Fibroblast of lung (primary cell): ENCODE results near the gene IMMP2L. TPM values are rescaled to one million over a fixed set of nuclear protein-coding genes. Genes with fewer than 3 reads are reported as not detected.

Experiments
- DNase-seq, 2 donors: peaks; one replicate each; pipeline versions ENCODE4 v3.0.0 to v3.0.0-alpha.2; 2010; ENCODE audit warnings: low read depth in 2 of 2
- H2AFZ ChIP-seq: 2 replicates; pipeline ENCODE4 v1.5.1; 2012; ENCODE audit warnings: low read length, control low read depth, inconsistent platforms
- H3K27ac ChIP-seq: 2 replicates; pipeline ENCODE4 v1.5.1; 2011; ENCODE audit warnings: low read length, control low read depth; ENCODE audit not compliant: insufficient read depth
- H3K27me3 ChIP-seq: 2 replicates; pipeline ENCODE4 v1.5.1; 2011; ENCODE audit warnings: mild to moderate bottlenecking, low read length; ENCODE audit not compliant: control insufficient read depth, insufficient read depth
- H3K36me3 ChIP-seq: 2 replicates; pipeline ENCODE4 v1.5.1; 2011; ENCODE audit warnings: low read length; ENCODE audit not compliant: control insufficient read depth, insufficient read depth
- H3K4me1 ChIP-seq: 2 replicates; pipeline ENCODE4 v1.5.1; 2011; ENCODE audit warnings: low read length; ENCODE audit not compliant: control insufficient read depth, insufficient read depth; ENCODE audit errors: extremely low read depth
- H3K4me2 ChIP-seq: 2 replicates; pipeline ENCODE4 v1.5.1; 2011; ENCODE audit warnings: low read length, control low read depth; ENCODE audit not compliant: insufficient read depth; ENCODE audit errors: extremely low read depth
- H3K4me3 ChIP-seq, 4 experiments: fragments of 200-600 bp in 1 of 4; sonication (generic) in 1 of 4; replicated peaks in 1 of 4; 2 replicates each; pipeline ENCODE4 v1.5.1; 2011 to 2016; ENCODE audit warnings: low read length in 4 of 4, low read depth in 3 of 4, mild to moderate bottlenecking in 3 of 4, control low read depth in 2 of 4, inconsistent platforms in 1 of 4, mixed read lengths in 1 of 4; ENCODE audit not compliant: insufficient read depth in 1 of 4; ENCODE audit errors: control extremely low read depth in 1 of 4
- H3K79me2 ChIP-seq: 2 replicates; pipeline ENCODE4 v1.5.1; 2012; ENCODE audit warnings: mild to moderate bottlenecking, low read length, inconsistent platforms; ENCODE audit not compliant: control insufficient read depth, insufficient read depth
- H3K9ac ChIP-seq: 2 replicates; pipeline ENCODE4 v1.5.1; 2011; ENCODE audit warnings: mild to moderate bottlenecking, low read length, control low read depth; ENCODE audit not compliant: insufficient read depth
- H3K9me3 ChIP-seq: 2 replicates; pipeline ENCODE4 v1.5.1; 2012; ENCODE audit warnings: low read depth, low read length; ENCODE audit not compliant: control insufficient read depth, insufficient read depth
- H4K20me1 ChIP-seq: 2 replicates; pipeline ENCODE4 v1.5.1; 2011; ENCODE audit warnings: low read length; ENCODE audit not compliant: control insufficient read depth, insufficient read depth; ENCODE audit errors: extremely low read depth
- EZH2 ChIP-seq: IDR thresholded peaks from 2 replicates; pipeline ENCODE4 v1.5.1; 2012; ENCODE audit warnings: low read length, control low read depth, mild to moderate bottlenecking; ENCODE audit errors: missing control alignments
- polyA plus RNA-seq, 2 donors: library from polyadenylated mRNA; depleted of rRNA in 1 of 2; stranded (reverse) in 1 of 2; unstranded in 1 of 2; fragments of >200 nt; gene quantifications; 2 replicates each; pipeline ENCODE4 v1.2.1, GENCODE V29; 2011 to 2012; ENCODE audit warnings: missing spikeins in 1 of 2
- total RNA-seq: library from RNA; depleted of rRNA; stranded (reverse); fragments of >200 nt; gene quantifications from 2 replicates; pipeline ENCODE4 v1.2.1, GENCODE V29; 2014
- TF ChIP-seq, protein P1 (sequence below), 2 donors: IDR thresholded peaks in 1 of 2; conservative IDR thresholded peaks in 1 of 2; 1 replicate in 1 of 2; 2 replicates in 1 of 2; pipeline ENCODE4 v1.5.1; 2011 to 2012; ENCODE audit warnings: low read length in 2 of 2, control low read depth in 1 of 2, inconsistent platforms in 1 of 2, low read depth in 1 of 2, mild to moderate bottlenecking in 1 of 2

IMMP2L gene
- total and polyA plus RNA-seq, 2 donors (not counting 1 experiment from before 2014, with no cell fraction given), result 6.9 to 14.4 TPM

DNA sequence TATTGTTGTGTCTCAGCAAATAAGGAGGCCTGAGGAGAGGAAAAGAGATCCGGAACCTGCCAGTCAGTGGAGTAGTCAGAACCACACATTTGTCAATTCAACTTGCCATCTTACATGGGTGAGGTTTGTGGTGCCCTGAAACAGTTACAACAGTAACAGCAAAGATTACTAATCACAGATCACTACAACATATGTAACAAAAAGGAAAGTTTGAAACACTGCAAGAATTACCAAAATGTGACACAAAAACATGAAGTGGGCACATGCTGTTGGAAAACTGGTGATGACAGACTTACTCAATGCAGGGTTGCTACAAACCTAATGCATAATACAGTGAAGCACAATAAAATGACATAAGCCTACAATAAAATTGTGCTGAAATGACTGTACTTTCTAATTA is 382.0 kb downstream of the IMMP2L start:
- DNase-seq, result no peak
- no peak for TF ChIP-seq EZH2
- TF ChIP-seq, protein P1, sequence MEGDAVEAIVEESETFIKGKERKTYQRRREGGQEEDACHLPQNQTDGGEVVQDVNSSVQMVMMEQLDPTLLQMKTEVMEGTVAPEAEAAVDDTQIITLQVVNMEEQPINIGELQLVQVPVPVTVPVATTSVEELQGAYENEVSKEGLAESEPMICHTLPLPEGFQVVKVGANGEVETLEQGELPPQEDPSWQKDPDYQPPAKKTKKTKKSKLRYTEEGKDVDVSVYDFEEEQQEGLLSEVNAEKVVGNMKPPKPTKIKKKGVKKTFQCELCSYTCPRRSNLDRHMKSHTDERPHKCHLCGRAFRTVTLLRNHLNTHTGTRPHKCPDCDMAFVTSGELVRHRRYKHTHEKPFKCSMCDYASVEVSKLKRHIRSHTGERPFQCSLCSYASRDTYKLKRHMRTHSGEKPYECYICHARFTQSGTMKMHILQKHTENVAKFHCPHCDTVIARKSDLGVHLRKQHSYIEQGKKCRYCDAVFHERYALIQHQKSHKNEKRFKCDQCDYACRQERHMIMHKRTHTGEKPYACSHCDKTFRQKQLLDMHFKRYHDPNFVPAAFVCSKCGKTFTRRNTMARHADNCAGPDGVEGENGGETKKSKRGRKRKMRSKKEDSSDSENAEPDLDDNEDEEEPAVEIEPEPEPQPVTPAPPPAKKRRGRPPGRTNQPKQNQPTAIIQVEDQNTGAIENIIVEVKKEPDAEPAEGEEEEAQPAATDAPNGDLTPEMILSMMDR (conservative IDR thresholded peaks at IDR 0.05 in 1 of 2, IDR thresholded peaks at IDR 0.05 in 1 of 2; ENCODE audit: low read depth in 1 of 2, low read length in 2 of 2), result no peak
- Histone ChIP-seq H3K4me1 (no peaks in the 10 kb centered on the region), H3K4me3 (no peak overlapping the region), H4K20me1 (no peaks in the 10 kb centered on the region), H3K27me3 (no peaks in the 10 kb centered on the region), H3K79me2 (no peaks in the 10 kb centered on the region), H3K4me2 (no peak overlapping the region), H3K27ac (no peak overlapping the region), H3K9ac (no peak overlapping the region), H2AFZ (no peak overlapping the region), H3K36me3 (no peaks in the 10 kb centered on the region), H3K9me3 (no peaks in the 10 kb centered on the region)

DNA sequence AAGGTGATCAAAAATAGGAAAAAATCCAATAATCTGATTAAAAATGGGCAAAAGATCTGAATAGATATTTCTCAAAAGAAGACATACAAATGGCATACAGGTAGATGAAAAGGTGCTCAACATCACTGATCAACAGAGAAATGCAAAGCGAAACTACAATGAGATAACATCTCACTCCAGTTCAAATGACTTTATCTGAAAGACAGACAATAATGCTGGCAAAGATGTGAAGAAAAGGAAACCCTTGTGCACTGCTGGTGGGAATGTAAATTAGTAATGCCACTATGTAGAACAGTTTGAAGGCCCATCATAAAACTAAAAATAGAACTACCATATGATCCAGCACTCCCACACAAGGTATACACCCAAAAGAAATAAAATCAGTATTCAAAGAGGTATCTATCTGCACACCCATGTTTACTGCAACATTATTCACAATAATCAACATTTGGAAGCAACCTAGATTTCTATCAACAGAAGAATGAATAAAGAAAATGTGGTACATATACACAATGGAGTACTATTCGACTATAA is 386.3 kb downstream of the IMMP2L start:
- no peaks in the 10 kb centered on the region for H3K27me3 ChIP-seq
- H3K9me3 ChIP-seq, result no peaks in the 10 kb centered on the region
- H3K9ac ChIP-seq, result no peak overlapping the region
- H3K79me2 ChIP-seq, result no peaks in the 10 kb centered on the region
- no peak overlapping the region for H3K4me2 ChIP-seq
- H3K36me3 ChIP-seq, result no peaks in the 10 kb centered on the region
- no peaks in the 10 kb centered on the region for H3K4me1 ChIP-seq
- no peak for DNase-seq
- TF ChIP-seq EZH2, result no peak
- TF ChIP-seq, protein P1 (conservative IDR thresholded peaks at IDR 0.05 in 1 of 2, IDR thresholded peaks at IDR 0.05 in 1 of 2; ENCODE audit: low read depth in 1 of 2, low read length in 2 of 2), result no peak
- H2AFZ ChIP-seq, result no peak overlapping the region
- no peaks in the 10 kb centered on the region for H4K20me1 ChIP-seq
- no peak overlapping the region for H3K4me3 ChIP-seq
- H3K27ac ChIP-seq, result no peak overlapping the region

DNA sequence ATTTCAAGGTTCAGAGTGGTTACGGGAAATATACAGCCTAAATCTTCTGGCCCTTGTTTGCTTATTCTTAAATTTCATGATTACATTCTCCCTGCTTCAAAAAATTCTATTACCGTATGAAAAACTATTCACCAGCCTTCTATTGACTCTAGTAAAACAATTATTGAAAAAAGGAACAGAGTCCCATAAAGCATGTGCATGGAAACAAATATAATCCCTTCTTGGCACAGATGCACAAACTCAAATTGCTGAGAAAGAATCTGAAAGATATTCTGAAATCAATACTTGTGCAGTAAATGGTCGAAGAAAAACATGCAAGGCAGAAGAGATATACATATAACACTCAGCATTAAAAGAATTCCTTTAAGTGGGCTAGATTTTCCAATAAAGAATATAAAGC is 387.8 kb downstream of the IMMP2L start:
- DNase-seq, result no peak
- H3K79me2 ChIP-seq, result no peaks in the 10 kb centered on the region
- no peak overlapping the region for H2AFZ ChIP-seq
- H3K4me2 ChIP-seq, result no peak overlapping the region
- no peak for TF ChIP-seq EZH2
- TF ChIP-seq, protein P1 (conservative IDR thresholded peaks at IDR 0.05 in 1 of 2, IDR thresholded peaks at IDR 0.05 in 1 of 2; ENCODE audit: low read depth in 1 of 2, low read length in 2 of 2), result no peak
- H3K4me1 ChIP-seq, result no peaks in the 10 kb centered on the region
- no peak overlapping the region for H3K9ac ChIP-seq
- no peaks in the 10 kb centered on the region for H3K27me3 ChIP-seq
- H3K27ac ChIP-seq, result no peak overlapping the region
- no peak overlapping the region for H3K4me3 ChIP-seq
- H4K20me1 ChIP-seq, result no peaks in the 10 kb centered on the region
- no peaks in the 10 kb centered on the region for H3K36me3 ChIP-seq
- no peaks in the 10 kb centered on the region for H3K9me3 ChIP-seq
